Panc1 (cell line): Measurements from ENCODE around the gene TMEM170B. TPM values are rescaled to one million over a fixed set of nuclear protein-coding genes. Genes with fewer than 3 reads are reported as not detected.

ENCODE experiments used
- ATAC-seq: fragments of 200-7000 bp; cut with Tn5 transposase; 2 replicates; pipeline ENCODE4 v1.9.1; 2020; ENCODE audit warnings: mild to moderate bottlenecking, moderate library complexity
- BruUV-seq: library from RNA; stranded (reverse); fragments of 400-500 nt; replicated peaks from 2 replicates; lab custom pipeline; 2021; lab: Mats Ljungman, UMichigan
- CTCF ChIA-PET: fragments of 300-600 bp; sonication (Branson Sonifier 250); formaldehyde crosslinking; loops from one replicate; lab custom pipeline; 2022; ENCODE audit warnings: antibody characterized with exemption; lab: Charles Lee
- POLR2A ChIA-PET: fragments of 300-600 bp; sonication (Branson Sonifier 250); formaldehyde crosslinking; loops from one replicate; lab custom pipeline; 2022; ENCODE audit warnings: antibody characterized with exemption; lab: Charles Lee
- DNase-seq: peaks from one replicate; pipeline ENCODE4 v3.0.0-alpha.2; 2010; ENCODE audit warnings: low read depth, low spot score
- H3K27ac ChIP-seq: 2 replicates; pipeline ENCODE4 v1.5.1; 2011; ENCODE audit warnings: mild to moderate bottlenecking, low read length, inconsistent platforms
- H3K27me3 ChIP-seq: fragments of 200-500 bp; sonication (Bioruptor generic); 2 replicates; pipeline ENCODE4 v1.6.0; 2014; ENCODE audit warnings: low read length, inconsistent platforms; ENCODE audit not compliant: control insufficient read depth, insufficient read depth
- H3K36me3 ChIP-seq: fragments of 200-500 bp; sonication (Bioruptor generic); 2 replicates; pipeline ENCODE4 v1.5.1; 2014; ENCODE audit warnings: inconsistent platforms, mild to moderate bottlenecking, low read length, moderate library complexity; ENCODE audit not compliant: control insufficient read depth, insufficient read depth
- H3K4me1 ChIP-seq: 2 replicates; pipeline ENCODE4 v1.5.1; 2011; ENCODE audit warnings: inconsistent platforms, mild to moderate bottlenecking, low read length, moderate library complexity; ENCODE audit not compliant: control insufficient read depth, insufficient read depth
- H3K4me3 ChIP-seq, 2 experiments: 2 replicates each; pipeline ENCODE4 v1.5.1; 2011 to 2012; ENCODE audit warnings: low read depth in 2 of 2, low read length in 2 of 2, mild to moderate bottlenecking in 2 of 2, inconsistent platforms in 1 of 2, moderate library complexity in 1 of 2
- H3K9me3 ChIP-seq: fragments of 200-500 bp; sonication (Bioruptor generic); 2 replicates; pipeline ENCODE4 v1.5.1; 2014; ENCODE audit warnings: low read depth, mild to moderate bottlenecking, inconsistent platforms, low read length, moderate library complexity; ENCODE audit not compliant: control insufficient read depth, insufficient read depth
- CTCF ChIP-seq: fragments of 450-650 bp; IDR thresholded peaks from 2 replicates; pipeline ENCODE4 v1.5.1; 2017; ENCODE audit warnings: mild to moderate bottlenecking
- POLR2AphosphoS5 ChIP-seq: IDR thresholded peaks from 2 replicates; pipeline ENCODE4 v1.6.1; 2012; ENCODE audit warnings: mild to moderate bottlenecking, low read depth, low read length, moderate library complexity
- REST ChIP-seq, 2 experiments: IDR thresholded peaks; 2 replicates each; pipeline ENCODE4 v1.6.1; 2011 to 2012; ENCODE audit warnings: low read depth in 2 of 2, control low read depth in 1 of 2, low read length in 1 of 2, mild to moderate bottlenecking in 1 of 2, moderate library complexity in 1 of 2; ENCODE audit not compliant: insufficient read depth in 1 of 2
- SIN3A ChIP-seq: IDR thresholded peaks from 2 replicates; pipeline ENCODE4 v1.6.1; 2012; ENCODE audit warnings: low read depth, mild to moderate bottlenecking, low read length, moderate library complexity, borderline replicate concordance; ENCODE audit not compliant: insufficient read depth
- TCF7L2 ChIP-seq: IDR thresholded peaks from 2 replicates; pipeline ENCODE4 v1.6.1; 2011; ENCODE audit warnings: mild to moderate bottlenecking, low read depth, low read length, inconsistent platforms
- in situ Hi-C: cut with HindIII; loops from 2 replicates; pipeline ENCODE4 v1.10.0; 2016; ENCODE audit warnings: low sequenced_read_pairs, low pct_unique_long_range_greater_than_20kb
- intact Hi-C: fragments of 100-400 bp; cut with micrococcal nuclease; formaldehyde crosslinking; loops from one replicate; pipeline ENCODE4 v1.10.0; 2022; ENCODE audit not compliant: unreplicated experiment
- total RNA-seq: library from RNA; stranded (reverse); gene quantifications from one replicate; pipeline ENCODE4 v1.2.1, GENCODE V29; 2021; ENCODE audit not compliant: unreplicated experiment

The TMEM170B gene
- total RNA-seq, 1 experiment from 2014 or later, result 1.3 TPM

- CTCF ChIA-PET, result no interaction called here
- intact Hi-C loops, result no loop called here
Measured at GRCh38 chr6:11493974-11494373, 43.6 kb upstream of the TMEM170B start.

GRCh38 chr6:11494786-11495564 is 42.6 kb upstream of the TMEM170B start:
- TF ChIP-seq REST (IDR thresholded peaks at IDR 0.05; ENCODE audit: insufficient read depth in 1 of 2, low read depth in 2 of 2, low read length in 1 of 2) (no peak), CTCF (no peak), SIN3A (no peak), TCF7L2 (no peak), POLR2AphosphoS5 (no peak)
- in situ Hi-C loops, result no loop called here
- Histone ChIP-seq H3K36me3 (no peaks in the 10 kb centered on the region), H3K4me1 (no peaks in the 10 kb centered on the region), H3K9me3 (no peaks in the 10 kb centered on the region), H3K27me3 (no peaks in the 10 kb centered on the region; the same call in 1 of the 2 replicates), H3K27ac (no peak overlapping the region), H3K4me3 (no peak overlapping the region)
- CTCF ChIA-PET, result interaction anchor here (0.6 kb wide), 1 partner anchor 323 kb away, joined by 3 read pairs; no protein-coding TSS in a partner anchor
- POLR2A ChIA-PET, result no interaction called here
- intact Hi-C loops, result loop anchor here (5.0 kb wide), 1 partner anchor 543 kb away; no protein-coding TSS in a partner anchor
- ATAC-seq (no peak), DNase-seq (no peak)
- BruUV-seq, result no TSS peak

More at GRCh38 chr6:11493974-11494373, 43.6 kb upstream of the TMEM170B start:
- Histone ChIP-seq H3K4me1 (no peaks in the 10 kb centered on the region), H3K27ac (no peak overlapping the region), H3K4me3 (no peak overlapping the region), H3K27me3 (no peaks in the 10 kb centered on the region; the same call in 1 of the 2 replicates), H3K9me3 (no peaks in the 10 kb centered on the region), H3K36me3 (no peaks in the 10 kb centered on the region)
- POLR2A ChIA-PET, result no interaction called here
- no peak for TF ChIP-seq CTCF
- TF ChIP-seq REST (IDR thresholded peaks at IDR 0.05; ENCODE audit: insufficient read depth in 1 of 2, low read depth in 2 of 2, low read length in 1 of 2), result no peak
- no peak for TF ChIP-seq TCF7L2
- no TSS peak for BruUV-seq
- DNase-seq (no peak), ATAC-seq (no peak)
- in situ Hi-C loops, result no loop called here
